ENCODE results near the gene TREX2.

Gene TREX2

DNA sequence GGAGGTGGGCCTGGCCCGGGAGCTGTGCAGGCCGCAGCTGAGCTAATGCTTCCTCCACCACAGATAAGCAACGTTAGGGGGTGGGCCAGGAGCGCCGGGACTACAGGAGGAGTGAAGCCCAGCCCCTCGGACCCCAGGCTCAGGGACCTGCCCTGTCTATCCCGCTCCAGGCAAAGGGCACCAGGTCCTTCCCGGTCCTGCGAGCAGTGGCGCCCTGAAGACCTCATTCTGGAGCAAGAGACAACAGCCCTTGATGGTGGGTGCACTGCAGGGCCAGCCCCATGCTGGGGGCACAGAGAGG lies 730 bp upstream of the TREX2 start:
- Histone ChIP-seq H3K27me3 (ENCODE audit: insufficient read depth, poor library complexity, severe bottlenecking) (no peaks in the 10 kb centered on the region), H3K27ac (replicated peaks) (no peak overlapping the region), H3K4me3 (replicated peaks; ENCODE audit: insufficient read depth, low read length) (no peak overlapping the region)
- no peak for DNase-seq (ENCODE audit: low read depth in 1 of 2, low spot score in 1 of 2)
- no peak for TF ChIP-seq SPI1 (IDR thresholded peaks at IDR 0.05; ENCODE audit: borderline replicate concordance, low read depth)

DNA sequence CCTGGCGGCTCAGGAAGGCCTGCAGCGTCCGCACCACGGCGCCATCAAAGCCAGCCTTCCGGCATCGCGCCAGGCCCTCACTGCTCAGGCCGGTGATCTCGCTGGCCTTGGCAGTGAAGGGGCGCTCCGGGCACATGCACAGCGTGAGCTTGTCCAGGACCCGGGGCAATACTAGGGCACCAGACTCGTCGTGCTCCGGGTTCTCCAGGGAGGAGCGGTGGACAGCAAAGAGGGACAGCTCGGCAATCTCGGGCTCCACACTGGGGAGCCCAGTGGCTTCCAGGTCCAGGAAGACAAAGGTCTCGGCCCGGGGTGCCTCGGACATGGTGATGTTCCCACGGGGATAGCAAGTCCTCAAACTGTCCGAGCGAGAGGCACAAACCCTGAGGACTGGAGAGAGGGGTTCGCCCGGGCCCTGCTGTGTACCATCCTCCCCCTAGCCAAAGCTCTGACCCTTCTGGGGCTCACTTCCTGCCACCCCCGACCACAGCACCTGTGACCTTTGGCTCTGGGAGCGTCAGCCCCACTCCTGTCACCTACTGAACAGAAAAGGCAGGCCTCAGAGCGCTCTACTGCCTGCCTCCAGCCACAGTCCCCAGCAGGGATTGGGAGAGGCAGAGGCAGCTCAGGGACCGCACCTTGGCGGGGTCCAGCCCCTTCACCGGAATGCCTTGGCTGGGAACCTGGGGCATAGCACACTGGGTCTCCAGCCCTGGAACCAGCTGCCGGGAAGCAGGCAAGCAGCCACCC lies 575 bp downstream of the TREX2 start:
- H3K27ac ChIP-seq (replicated peaks): no peak overlapping the region
- TF ChIP-seq GABPA (IDR thresholded peaks at IDR 0.05; ENCODE audit: low read depth) (no peak), CTCF (IDR thresholded peaks at IDR 0.05; ENCODE audit: insufficient read depth, low read length) (no peak), POLR2AphosphoS5 (IDR thresholded peaks at IDR 0.05; ENCODE audit: low read depth) (no peak), SPI1 (IDR thresholded peaks at IDR 0.05; ENCODE audit: borderline replicate concordance, low read depth) (no peak)
- TF ChIP-seq, protein P1, sequence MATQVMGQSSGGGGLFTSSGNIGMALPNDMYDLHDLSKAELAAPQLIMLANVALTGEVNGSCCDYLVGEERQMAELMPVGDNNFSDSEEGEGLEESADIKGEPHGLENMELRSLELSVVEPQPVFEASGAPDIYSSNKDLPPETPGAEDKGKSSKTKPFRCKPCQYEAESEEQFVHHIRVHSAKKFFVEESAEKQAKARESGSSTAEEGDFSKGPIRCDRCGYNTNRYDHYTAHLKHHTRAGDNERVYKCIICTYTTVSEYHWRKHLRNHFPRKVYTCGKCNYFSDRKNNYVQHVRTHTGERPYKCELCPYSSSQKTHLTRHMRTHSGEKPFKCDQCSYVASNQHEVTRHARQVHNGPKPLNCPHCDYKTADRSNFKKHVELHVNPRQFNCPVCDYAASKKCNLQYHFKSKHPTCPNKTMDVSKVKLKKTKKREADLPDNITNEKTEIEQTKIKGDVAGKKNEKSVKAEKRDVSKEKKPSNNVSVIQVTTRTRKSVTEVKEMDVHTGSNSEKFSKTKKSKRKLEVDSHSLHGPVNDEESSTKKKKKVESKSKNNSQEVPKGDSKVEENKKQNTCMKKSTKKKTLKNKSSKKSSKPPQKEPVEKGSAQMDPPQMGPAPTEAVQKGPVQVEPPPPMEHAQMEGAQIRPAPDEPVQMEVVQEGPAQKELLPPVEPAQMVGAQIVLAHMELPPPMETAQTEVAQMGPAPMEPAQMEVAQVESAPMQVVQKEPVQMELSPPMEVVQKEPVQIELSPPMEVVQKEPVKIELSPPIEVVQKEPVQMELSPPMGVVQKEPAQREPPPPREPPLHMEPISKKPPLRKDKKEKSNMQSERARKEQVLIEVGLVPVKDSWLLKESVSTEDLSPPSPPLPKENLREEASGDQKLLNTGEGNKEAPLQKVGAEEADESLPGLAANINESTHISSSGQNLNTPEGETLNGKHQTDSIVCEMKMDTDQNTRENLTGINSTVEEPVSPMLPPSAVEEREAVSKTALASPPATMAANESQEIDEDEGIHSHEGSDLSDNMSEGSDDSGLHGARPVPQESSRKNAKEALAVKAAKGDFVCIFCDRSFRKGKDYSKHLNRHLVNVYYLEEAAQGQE (IDR thresholded peaks at IDR 0.05; ENCODE audit: insufficient replicate concordance, low read depth): no peak
- H3K27me3 ChIP-seq (ENCODE audit: insufficient read depth, poor library complexity, severe bottlenecking): no peaks in the 10 kb centered on the region
- DNase-seq (ENCODE audit: low read depth in 1 of 2, low spot score in 1 of 2): no peak
- no peak overlapping the region for H3K4me3 ChIP-seq (replicated peaks; ENCODE audit: insufficient read depth, low read length)

GRCh38 chrX:153444333-153445011 lies 1.4 kb downstream of the TREX2 start:
- TF ChIP-seq POLR2AphosphoS5 (IDR thresholded peaks at IDR 0.05; ENCODE audit: low read depth) (no peak), SPI1 (IDR thresholded peaks at IDR 0.05; ENCODE audit: borderline replicate concordance, low read depth) (no peak), GABPA (IDR thresholded peaks at IDR 0.05; ENCODE audit: low read depth) (no peak), CTCF (IDR thresholded peaks at IDR 0.05; ENCODE audit: insufficient read depth, low read length) (no peak)
- TF ChIP-seq, protein P1 (IDR thresholded peaks at IDR 0.05; ENCODE audit: insufficient replicate concordance, low read depth): no peak

GRCh38 chrX:153443476-153444332 lies 2.2 kb downstream of the TREX2 start:
- no peaks in the 10 kb centered on the region for H3K27me3 ChIP-seq (ENCODE audit: insufficient read depth, poor library complexity, severe bottlenecking)
- DNase-seq (ENCODE audit: low read depth in 1 of 2, low spot score in 1 of 2): no peak
- no peak overlapping the region for H3K4me3 ChIP-seq (replicated peaks; ENCODE audit: insufficient read depth, low read length)
- no peak for TF ChIP-seq GABPA (IDR thresholded peaks at IDR 0.05; ENCODE audit: low read depth)
- no peak for TF ChIP-seq SPI1 (IDR thresholded peaks at IDR 0.05; ENCODE audit: borderline replicate concordance, low read depth)
- no peak for TF ChIP-seq POLR2AphosphoS5 (IDR thresholded peaks at IDR 0.05; ENCODE audit: low read depth)
- TF ChIP-seq CTCF (IDR thresholded peaks at IDR 0.05; ENCODE audit: insufficient read depth, low read length): no peak
- TF ChIP-seq, protein P1 (IDR thresholded peaks at IDR 0.05; ENCODE audit: insufficient replicate concordance, low read depth): no peak
- H3K27ac ChIP-seq (replicated peaks): no peak overlapping the region

More at GRCh38 chrX:153444333-153445011, 1.4 kb downstream of the TREX2 start:
- H3K27me3 ChIP-seq (ENCODE audit: insufficient read depth, poor library complexity, severe bottlenecking): no peaks in the 10 kb centered on the region
- no peak overlapping the region for H3K27ac ChIP-seq (replicated peaks)
- DNase-seq (ENCODE audit: low read depth in 1 of 2, low spot score in 1 of 2): no peak
- H3K4me3 ChIP-seq (replicated peaks; ENCODE audit: insufficient read depth, low read length): no peak overlapping the region

Measured in HL-60 (cell line).